Measurements from ENCODE around the gene GALNT9.
"Not testable (repeated sequence)": the region's sequence is repeated elsewhere in the genome, so short reads cannot be mapped to it uniquely, and the experiment has no call there.

GALNT9 gene

GRCh38 chr12:132249689-132250478, 79.5 kb downstream of the GALNT9 start:
- DNase-seq (ENCODE audit: low read depth in 2 of 2): no peak

- no peak for DNase-seq (ENCODE audit: low read depth in 2 of 2)
Measured at GRCh38 chr12:132248453-132249167, 80.8 kb downstream of the GALNT9 start.

GRCh38 chr12:132247718-132248452, 81.5 kb downstream of the GALNT9 start:
- DNase-seq (ENCODE audit: low read depth in 2 of 2): no peak

- no peak for DNase-seq (ENCODE audit: low read depth in 2 of 2)
Measured at GRCh38 chr12:132246997-132247717, 82.2 kb downstream of the GALNT9 start.

- no peak for DNase-seq (ENCODE audit: low read depth in 2 of 2)
Measured at GRCh38 chr12:132245521-132246101, 83.8 kb downstream of the GALNT9 start.

- no peak for DNase-seq (ENCODE audit: low read depth in 2 of 2)
Measured at GRCh38 chr12:132244724-132245295, 84.6 kb downstream of the GALNT9 start.

GRCh38 chr12:132243596-132244310, 85.6 kb downstream of the GALNT9 start:
- DNase-seq (ENCODE audit: low read depth in 2 of 2): no peak

GRCh38 chr12:132243171-132243570, 86.2 kb downstream of the GALNT9 start:
- DNase-seq (ENCODE audit: low read depth in 2 of 2): not testable (repeated sequence)

GRCh38 chr12:132240669-132241007, 88.8 kb downstream of the GALNT9 start:
- not testable (repeated sequence) for DNase-seq (ENCODE audit: low read depth in 2 of 2)

- DNase-seq (ENCODE audit: low read depth in 2 of 2): no peak
Measured at GRCh38 chr12:132239796-132240668, 89.4 kb downstream of the GALNT9 start.

- DNase-seq (ENCODE audit: low read depth in 2 of 2): no peak
Measured at GRCh38 chr12:132239392-132239791, 90.0 kb downstream of the GALNT9 start.

GRCh38 chr12:132238884-132239283, 90.5 kb downstream of the GALNT9 start:
- no peak for DNase-seq (ENCODE audit: low read depth in 2 of 2)

GRCh38 chr12:132238488-132238854, 90.9 kb downstream of the GALNT9 start:
- DNase-seq (ENCODE audit: low read depth in 2 of 2): no peak

GRCh38 chr12:132237772-132238487, 91.5 kb downstream of the GALNT9 start:
- no peak for DNase-seq (ENCODE audit: low read depth in 2 of 2)

GRCh38 chr12:132236930-132237771, 92.2 kb downstream of the GALNT9 start:
- no peak for DNase-seq (ENCODE audit: low read depth in 2 of 2)

GRCh38 chr12:132236129-132236929, 93.1 kb downstream of the GALNT9 start:
- no peak for DNase-seq (ENCODE audit: low read depth in 2 of 2)

Measured in stimulated activated CD8-positive, alpha-beta memory T cell treated with anti-CD3 and anti-CD28 coated beads, Interleukin-7, amount 100 ng/mL, for 4 hours (primary cell).